H1 (cell line): Measurements from ENCODE around the gene RAP2B. TPM values are rescaled to one million over a fixed set of nuclear protein-coding genes. Genes with fewer than 3 reads are reported as not detected.

Experiments
- ATF2 ChIP-seq: IDR thresholded peaks from 2 replicates; pipeline ENCODE4 v1.6.1; 2012; ENCODE audit warnings: low read length, inconsistent platforms
- CTBP2 ChIP-seq: IDR thresholded peaks from 2 replicates; pipeline ENCODE4 v1.7.0; 2011; ENCODE audit warnings: borderline replicate concordance, mild to moderate bottlenecking, moderate library complexity, mixed read lengths, low read length; ENCODE audit not compliant: insufficient read depth, insufficient read length
- E2F6 ChIP-seq: IDR thresholded peaks from 2 replicates; pipeline ENCODE4 v1.6.1; 2012; ENCODE audit warnings: inconsistent platforms
- GABPA ChIP-seq: IDR thresholded peaks from 2 replicates; pipeline ENCODE4 v1.6.1; 2011; ENCODE audit warnings: mild to moderate bottlenecking, low read length, moderate library complexity, borderline replicate concordance; ENCODE audit not compliant: insufficient read depth
- SIN3A ChIP-seq, 2 experiments: IDR thresholded peaks in 1 of 2; conservative IDR thresholded peaks in 1 of 2; 2 replicates each; pipeline ENCODE4 v1.6.1; 2011 to 2012; ENCODE audit warnings: low read length in 2 of 2, improper control_type of control experiment in 1 of 2, low read depth in 1 of 2, mild to moderate bottlenecking in 1 of 2
- TAF7 ChIP-seq: optimal IDR thresholded peaks from 2 replicates; pipeline ENCODE3; 2011; ENCODE audit warnings: low read depth, mild to moderate bottlenecking, inconsistent platforms, low read length, moderate library complexity, borderline replicate concordance
- TCF12 ChIP-seq: IDR thresholded peaks from 2 replicates; pipeline ENCODE4 v1.6.1; 2011; ENCODE audit warnings: low read depth, mild to moderate bottlenecking, low read length
- polyA plus RNA-seq, 7 experiments: library from polyadenylated mRNA; depleted of rRNA in 3 of 7; stranded (reverse) in 5 of 7; unstranded in 2 of 7; fragments of >200 nt in 5 of 7; fragments of 200-250 nt in 2 of 7; gene quantifications; 1 replicate in 5 of 7; 2 replicates in 1 of 7; 4 replicates in 1 of 7; pipeline versions ENCODE4 v1.2.1 to v1.2.3, GENCODE V29; 2011 to 2013; ENCODE audit warnings: missing spikeins in 2 of 7, mixed read lengths in 2 of 7
- total RNA-seq: library from RNA; stranded (reverse); fragmentation: NEBNext Ultra II Directional; extraction: Animal tissue kit (Norgen Biotek cat#: 25700); gene quantifications from 2 replicates; pipeline ENCODE4 v1.2.1, GENCODE V29; 2021
- TF ChIP-seq, protein P1 (sequence below): fragments of 300-600 bp; sonication (generic); IDR thresholded peaks from 2 replicates; pipeline ENCODE4 v1.7.1; 2012; ENCODE audit warnings: low read length, moderate library complexity, mild to moderate bottlenecking, inconsistent platforms; ENCODE audit not compliant: insufficient replicate concordance

RAP2B gene
- total and polyA plus RNA-seq, 2 of the 8 experiments (the other 6 are each of a cell fraction or from before 2014, with no cell fraction given) = 7.5 to 20.3 TPM

DNA sequence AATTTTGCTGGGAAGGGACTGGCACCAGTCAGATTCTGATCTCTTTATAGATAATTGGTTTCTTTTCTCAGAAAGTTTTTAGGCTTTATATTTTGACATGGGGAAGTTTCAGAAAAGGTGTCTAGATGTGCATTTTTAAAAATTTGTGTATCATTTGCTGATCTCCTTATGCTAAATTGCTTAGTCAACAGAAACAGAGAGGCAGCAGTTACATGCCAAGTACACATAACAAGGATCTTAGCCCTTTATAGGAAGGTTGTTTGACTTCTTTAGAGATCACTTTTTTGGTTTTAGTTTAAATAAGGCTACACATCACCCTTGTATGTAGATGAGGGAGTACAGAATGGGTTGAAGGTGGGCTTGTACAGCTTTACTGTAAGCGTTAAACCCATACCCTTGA lies 53.5 kb downstream of the RAP2B start (continued):
- TF ChIP-seq, protein P1, sequence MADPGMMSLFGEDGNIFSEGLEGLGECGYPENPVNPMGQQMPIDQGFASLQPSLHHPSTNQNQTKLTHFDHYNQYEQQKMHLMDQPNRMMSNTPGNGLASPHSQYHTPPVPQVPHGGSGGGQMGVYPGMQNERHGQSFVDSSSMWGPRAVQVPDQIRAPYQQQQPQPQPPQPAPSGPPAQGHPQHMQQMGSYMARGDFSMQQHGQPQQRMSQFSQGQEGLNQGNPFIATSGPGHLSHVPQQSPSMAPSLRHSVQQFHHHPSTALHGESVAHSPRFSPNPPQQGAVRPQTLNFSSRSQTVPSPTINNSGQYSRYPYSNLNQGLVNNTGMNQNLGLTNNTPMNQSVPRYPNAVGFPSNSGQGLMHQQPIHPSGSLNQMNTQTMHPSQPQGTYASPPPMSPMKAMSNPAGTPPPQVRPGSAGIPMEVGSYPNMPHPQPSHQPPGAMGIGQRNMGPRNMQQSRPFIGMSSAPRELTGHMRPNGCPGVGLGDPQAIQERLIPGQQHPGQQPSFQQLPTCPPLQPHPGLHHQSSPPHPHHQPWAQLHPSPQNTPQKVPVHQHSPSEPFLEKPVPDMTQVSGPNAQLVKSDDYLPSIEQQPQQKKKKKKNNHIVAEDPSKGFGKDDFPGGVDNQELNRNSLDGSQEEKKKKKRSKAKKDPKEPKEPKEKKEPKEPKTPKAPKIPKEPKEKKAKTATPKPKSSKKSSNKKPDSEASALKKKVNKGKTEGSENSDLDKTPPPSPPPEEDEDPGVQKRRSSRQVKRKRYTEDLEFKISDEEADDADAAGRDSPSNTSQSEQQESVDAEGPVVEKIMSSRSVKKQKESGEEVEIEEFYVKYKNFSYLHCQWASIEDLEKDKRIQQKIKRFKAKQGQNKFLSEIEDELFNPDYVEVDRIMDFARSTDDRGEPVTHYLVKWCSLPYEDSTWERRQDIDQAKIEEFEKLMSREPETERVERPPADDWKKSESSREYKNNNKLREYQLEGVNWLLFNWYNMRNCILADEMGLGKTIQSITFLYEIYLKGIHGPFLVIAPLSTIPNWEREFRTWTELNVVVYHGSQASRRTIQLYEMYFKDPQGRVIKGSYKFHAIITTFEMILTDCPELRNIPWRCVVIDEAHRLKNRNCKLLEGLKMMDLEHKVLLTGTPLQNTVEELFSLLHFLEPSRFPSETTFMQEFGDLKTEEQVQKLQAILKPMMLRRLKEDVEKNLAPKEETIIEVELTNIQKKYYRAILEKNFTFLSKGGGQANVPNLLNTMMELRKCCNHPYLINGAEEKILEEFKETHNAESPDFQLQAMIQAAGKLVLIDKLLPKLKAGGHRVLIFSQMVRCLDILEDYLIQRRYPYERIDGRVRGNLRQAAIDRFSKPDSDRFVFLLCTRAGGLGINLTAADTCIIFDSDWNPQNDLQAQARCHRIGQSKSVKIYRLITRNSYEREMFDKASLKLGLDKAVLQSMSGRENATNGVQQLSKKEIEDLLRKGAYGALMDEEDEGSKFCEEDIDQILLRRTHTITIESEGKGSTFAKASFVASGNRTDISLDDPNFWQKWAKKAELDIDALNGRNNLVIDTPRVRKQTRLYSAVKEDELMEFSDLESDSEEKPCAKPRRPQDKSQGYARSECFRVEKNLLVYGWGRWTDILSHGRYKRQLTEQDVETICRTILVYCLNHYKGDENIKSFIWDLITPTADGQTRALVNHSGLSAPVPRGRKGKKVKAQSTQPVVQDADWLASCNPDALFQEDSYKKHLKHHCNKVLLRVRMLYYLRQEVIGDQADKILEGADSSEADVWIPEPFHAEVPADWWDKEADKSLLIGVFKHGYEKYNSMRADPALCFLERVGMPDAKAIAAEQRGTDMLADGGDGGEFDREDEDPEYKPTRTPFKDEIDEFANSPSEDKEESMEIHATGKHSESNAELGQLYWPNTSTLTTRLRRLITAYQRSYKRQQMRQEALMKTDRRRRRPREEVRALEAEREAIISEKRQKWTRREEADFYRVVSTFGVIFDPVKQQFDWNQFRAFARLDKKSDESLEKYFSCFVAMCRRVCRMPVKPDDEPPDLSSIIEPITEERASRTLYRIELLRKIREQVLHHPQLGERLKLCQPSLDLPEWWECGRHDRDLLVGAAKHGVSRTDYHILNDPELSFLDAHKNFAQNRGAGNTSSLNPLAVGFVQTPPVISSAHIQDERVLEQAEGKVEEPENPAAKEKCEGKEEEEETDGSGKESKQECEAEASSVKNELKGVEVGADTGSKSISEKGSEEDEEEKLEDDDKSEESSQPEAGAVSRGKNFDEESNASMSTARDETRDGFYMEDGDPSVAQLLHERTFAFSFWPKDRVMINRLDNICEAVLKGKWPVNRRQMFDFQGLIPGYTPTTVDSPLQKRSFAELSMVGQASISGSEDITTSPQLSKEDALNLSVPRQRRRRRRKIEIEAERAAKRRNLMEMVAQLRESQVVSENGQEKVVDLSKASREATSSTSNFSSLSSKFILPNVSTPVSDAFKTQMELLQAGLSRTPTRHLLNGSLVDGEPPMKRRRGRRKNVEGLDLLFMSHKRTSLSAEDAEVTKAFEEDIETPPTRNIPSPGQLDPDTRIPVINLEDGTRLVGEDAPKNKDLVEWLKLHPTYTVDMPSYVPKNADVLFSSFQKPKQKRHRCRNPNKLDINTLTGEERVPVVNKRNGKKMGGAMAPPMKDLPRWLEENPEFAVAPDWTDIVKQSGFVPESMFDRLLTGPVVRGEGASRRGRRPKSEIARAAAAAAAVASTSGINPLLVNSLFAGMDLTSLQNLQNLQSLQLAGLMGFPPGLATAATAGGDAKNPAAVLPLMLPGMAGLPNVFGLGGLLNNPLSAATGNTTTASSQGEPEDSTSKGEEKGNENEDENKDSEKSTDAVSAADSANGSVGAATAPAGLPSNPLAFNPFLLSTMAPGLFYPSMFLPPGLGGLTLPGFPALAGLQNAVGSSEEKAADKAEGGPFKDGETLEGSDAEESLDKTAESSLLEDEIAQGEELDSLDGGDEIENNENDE = no peak
- TF ChIP-seq TCF12 = no peak
- no peak for TF ChIP-seq CTBP2
- TF ChIP-seq ATF2 = no peak
- no peak for TF ChIP-seq TAF7
- TF ChIP-seq SIN3A (conservative IDR thresholded peaks at IDR 0.05 in 1 of 2, IDR thresholded peaks at IDR 0.05 in 1 of 2; ENCODE audit: low read depth in 1 of 2, low read length in 2 of 2) = no peak
- TF ChIP-seq E2F6 = no peak
- no peak for TF ChIP-seq GABPA
